Ovary (tissue), 3 donors: Measurements from ENCODE around the gene CCR1.

ENCODE experiments used
- POLR2A ChIP-seq: fragments of 450-650 bp; IDR thresholded peaks from one replicate; pipeline ENCODE4 v1.6.1; 2017; ENCODE audit warnings: antibody characterized with exemption, mild to moderate bottlenecking, moderate library complexity
- TF ChIP-seq, protein P1 (sequence below), 3 donors: fragments of 450-650 bp in 2 of 3; fragments of 200-600 bp in 1 of 3; IDR thresholded peaks; one replicate each; pipeline versions ENCODE4 v1.5.1 to v1.8.0; 2016 to 2022; ENCODE audit warnings: antibody characterized with exemption in 3 of 3, mild to moderate bottlenecking in 1 of 3
- donor health status: DM: no; HTN: no; CAD: no.

DNA sequence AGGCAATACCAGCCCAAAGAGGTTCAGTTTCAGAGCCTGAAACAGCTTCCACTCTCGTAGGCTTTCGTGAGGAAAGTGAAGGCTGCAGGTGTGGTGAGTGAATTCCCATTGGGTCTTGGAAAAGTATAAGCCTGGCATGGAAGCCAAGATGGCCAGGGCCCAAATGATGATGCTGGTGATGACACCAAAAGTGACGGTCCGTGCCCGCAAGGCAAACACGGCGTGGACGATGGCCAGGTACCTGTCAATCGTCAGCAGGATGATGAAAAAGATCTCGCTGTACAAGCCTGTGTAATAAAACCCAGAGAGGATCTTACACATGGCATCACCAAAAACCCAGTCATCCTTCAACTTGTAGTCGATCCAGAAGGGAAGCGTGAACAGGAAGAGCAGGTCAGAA is 4.4 kb downstream of the CCR1 start:
- TF ChIP-seq, protein P1, sequence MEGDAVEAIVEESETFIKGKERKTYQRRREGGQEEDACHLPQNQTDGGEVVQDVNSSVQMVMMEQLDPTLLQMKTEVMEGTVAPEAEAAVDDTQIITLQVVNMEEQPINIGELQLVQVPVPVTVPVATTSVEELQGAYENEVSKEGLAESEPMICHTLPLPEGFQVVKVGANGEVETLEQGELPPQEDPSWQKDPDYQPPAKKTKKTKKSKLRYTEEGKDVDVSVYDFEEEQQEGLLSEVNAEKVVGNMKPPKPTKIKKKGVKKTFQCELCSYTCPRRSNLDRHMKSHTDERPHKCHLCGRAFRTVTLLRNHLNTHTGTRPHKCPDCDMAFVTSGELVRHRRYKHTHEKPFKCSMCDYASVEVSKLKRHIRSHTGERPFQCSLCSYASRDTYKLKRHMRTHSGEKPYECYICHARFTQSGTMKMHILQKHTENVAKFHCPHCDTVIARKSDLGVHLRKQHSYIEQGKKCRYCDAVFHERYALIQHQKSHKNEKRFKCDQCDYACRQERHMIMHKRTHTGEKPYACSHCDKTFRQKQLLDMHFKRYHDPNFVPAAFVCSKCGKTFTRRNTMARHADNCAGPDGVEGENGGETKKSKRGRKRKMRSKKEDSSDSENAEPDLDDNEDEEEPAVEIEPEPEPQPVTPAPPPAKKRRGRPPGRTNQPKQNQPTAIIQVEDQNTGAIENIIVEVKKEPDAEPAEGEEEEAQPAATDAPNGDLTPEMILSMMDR (IDR thresholded peaks at IDR 0.05): no peak
- TF ChIP-seq POLR2A: no peak
